K562 (cell line): Measurements from ENCODE around the gene DIAPH1.

Experiments used
- BACH1 ChIP-seq: fragments of 200-800 bp; sonication (Bioruptor generic); IDR thresholded peaks from 2 replicates; pipeline ENCODE4 v1.6.1; 2016; ENCODE audit warnings: missing genetic modification characterization, missing compliant biosample characterization
- POLR2A ChIP-seq: fragments of 450-650 bp; conservative IDR thresholded peaks from 2 replicates; pipeline ENCODE4 v1.6.1; 2016
- POLR2AphosphoS5 ChIP-seq: IDR thresholded peaks from 2 replicates; pipeline ENCODE4 v1.6.1; 2011; ENCODE audit warnings: mild to moderate bottlenecking, low read depth, low read length, moderate library complexity; ENCODE audit not compliant: control insufficient read depth, insufficient read depth
- SRSF3 ChIP-seq: fragments of 200-400 bp; formaldehyde crosslinking; IDR thresholded peaks from 2 replicates; pipeline ENCODE4 v1.6.1; 2016; ENCODE audit warnings: mild to moderate bottlenecking, low read length, moderate library complexity; ENCODE audit not compliant: insufficient read depth
- ZNF274 ChIP-seq: IDR thresholded peaks from 2 replicates; pipeline ENCODE4 v1.6.1; 2011; ENCODE audit warnings: low read depth, mild to moderate bottlenecking, low read length, moderate library complexity, borderline replicate concordance

DNA sequence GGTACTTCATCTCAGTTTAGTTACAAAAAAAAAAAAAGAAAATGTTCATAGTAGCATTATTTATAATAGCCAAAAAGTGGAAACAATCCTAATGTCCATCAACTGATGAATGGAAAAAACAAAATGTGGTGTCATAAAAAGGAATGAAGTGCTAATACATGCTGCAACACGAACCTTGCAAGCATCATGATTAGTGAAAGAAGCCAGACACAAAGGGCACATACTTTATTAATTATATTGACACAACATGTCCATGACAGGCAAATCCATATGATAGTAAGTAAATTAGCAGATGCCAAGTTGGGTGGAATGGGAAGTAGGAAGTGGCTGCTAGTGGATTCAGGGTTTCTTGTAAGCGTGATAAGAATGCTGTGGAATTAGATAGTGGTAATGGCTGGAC, 75.7 kb downstream of the DIAPH1 start:
- TF ChIP-seq POLR2A (no peak), SRSF3 (no peak), BACH1 (tag) (no peak), ZNF274 (no peak), POLR2AphosphoS5 (no peak)
